ENCODE measurements around the gene SLC41A3. TPM values are rescaled to one million over a fixed set of nuclear protein-coding genes. Genes with fewer than 3 reads are reported as not detected.

Gene SLC41A3
- polyA plus RNA-seq, 3 donors: 2.8 to 18.2 (median 13.6) TPM

DNA sequence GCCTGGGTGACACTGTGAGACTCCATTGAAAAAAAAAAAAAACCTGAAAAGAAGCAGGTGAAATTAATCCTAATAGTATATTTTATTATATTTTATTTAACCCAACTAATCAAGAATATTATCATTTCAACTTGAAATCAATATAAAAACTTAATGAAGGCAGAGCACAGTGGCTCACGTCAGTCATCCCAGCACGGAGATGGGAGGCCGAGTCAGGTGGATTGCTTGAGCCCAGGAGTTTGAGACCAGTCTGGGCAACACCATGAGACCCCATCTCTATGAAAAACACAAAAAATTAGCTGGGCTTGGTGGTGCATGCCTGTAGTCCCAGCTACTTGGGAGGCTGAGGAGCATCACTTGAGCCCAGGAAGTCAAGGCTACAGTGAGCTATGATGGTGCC is 33.3 kb upstream of the SLC41A3 start:
- TF ChIP-seq, protein P1, sequence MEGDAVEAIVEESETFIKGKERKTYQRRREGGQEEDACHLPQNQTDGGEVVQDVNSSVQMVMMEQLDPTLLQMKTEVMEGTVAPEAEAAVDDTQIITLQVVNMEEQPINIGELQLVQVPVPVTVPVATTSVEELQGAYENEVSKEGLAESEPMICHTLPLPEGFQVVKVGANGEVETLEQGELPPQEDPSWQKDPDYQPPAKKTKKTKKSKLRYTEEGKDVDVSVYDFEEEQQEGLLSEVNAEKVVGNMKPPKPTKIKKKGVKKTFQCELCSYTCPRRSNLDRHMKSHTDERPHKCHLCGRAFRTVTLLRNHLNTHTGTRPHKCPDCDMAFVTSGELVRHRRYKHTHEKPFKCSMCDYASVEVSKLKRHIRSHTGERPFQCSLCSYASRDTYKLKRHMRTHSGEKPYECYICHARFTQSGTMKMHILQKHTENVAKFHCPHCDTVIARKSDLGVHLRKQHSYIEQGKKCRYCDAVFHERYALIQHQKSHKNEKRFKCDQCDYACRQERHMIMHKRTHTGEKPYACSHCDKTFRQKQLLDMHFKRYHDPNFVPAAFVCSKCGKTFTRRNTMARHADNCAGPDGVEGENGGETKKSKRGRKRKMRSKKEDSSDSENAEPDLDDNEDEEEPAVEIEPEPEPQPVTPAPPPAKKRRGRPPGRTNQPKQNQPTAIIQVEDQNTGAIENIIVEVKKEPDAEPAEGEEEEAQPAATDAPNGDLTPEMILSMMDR (IDR thresholded peaks at IDR 0.05): no peak
- Histone ChIP-seq H3K9me3 (replicated peaks in 1 of 2; ENCODE audit: control insufficient read depth in 1 of 2, insufficient read depth in 1 of 2, low read length in 2 of 2) (no peaks in the 10 kb centered on the region), H2AFZ (ENCODE audit: insufficient read depth, low read depth, low read length, poor library complexity, severe bottlenecking) (no peak overlapping the region), H3K27me3 (ENCODE audit: control insufficient read depth in 2 of 2, insufficient read depth in 2 of 2, low read length in 2 of 2) (no peaks in the 10 kb centered on the region), H3K4me3 (replicated peaks in 1 of 3; ENCODE audit: low read depth in 2 of 3, low read length in 3 of 3) (no peak overlapping the region), H3K27ac (ENCODE audit: low read depth in 1 of 2, low read length in 2 of 2) (no peak overlapping the region), H3K9ac (ENCODE audit: insufficient read depth, low read length, poor library complexity, severe bottlenecking) (no peak overlapping the region), H3K4me1 (ENCODE audit: control insufficient read depth in 1 of 2, insufficient read depth in 2 of 2, low read length in 2 of 2) (no peaks in the 10 kb centered on the region), H3K36me3 (replicated peaks in 1 of 2; ENCODE audit: control insufficient read depth in 1 of 2, insufficient read depth in 2 of 2, low read length in 2 of 2) (no peaks in the 10 kb centered on the region), H3K4me2 (replicated peaks; ENCODE audit: extremely low read depth, low read length, poor library complexity, severe bottlenecking) (no peak overlapping the region), H4K20me1 (ENCODE audit: insufficient read depth, low read length) (no peaks in the 10 kb centered on the region), H3K79me2 (ENCODE audit: insufficient read depth, low read length) (no peaks in the 10 kb centered on the region)
- Mint-ChIP-seq H3K27me3 (ENCODE audit: low read depth in 3 of 3) (peaks cover 3 to 14% (median 9%) of the 10 kb centered on the region in 3 donors), H3K27ac (no peak overlapping the region), H3K36me3 (no peaks in the 10 kb centered on the region), H3K9me3 (no peaks in the 10 kb centered on the region), H3K4me1 (no peaks in the 10 kb centered on the region), H3K4me3 (no peak overlapping the region)
- DNase-seq: no peak
- intact Hi-C loops (cut with micrococcal nuclease): no loop called here
- WGBS (ENCODE audit: insufficient coverage): 92% methylated on average over 2 of the region's 3 CpGs

DNA sequence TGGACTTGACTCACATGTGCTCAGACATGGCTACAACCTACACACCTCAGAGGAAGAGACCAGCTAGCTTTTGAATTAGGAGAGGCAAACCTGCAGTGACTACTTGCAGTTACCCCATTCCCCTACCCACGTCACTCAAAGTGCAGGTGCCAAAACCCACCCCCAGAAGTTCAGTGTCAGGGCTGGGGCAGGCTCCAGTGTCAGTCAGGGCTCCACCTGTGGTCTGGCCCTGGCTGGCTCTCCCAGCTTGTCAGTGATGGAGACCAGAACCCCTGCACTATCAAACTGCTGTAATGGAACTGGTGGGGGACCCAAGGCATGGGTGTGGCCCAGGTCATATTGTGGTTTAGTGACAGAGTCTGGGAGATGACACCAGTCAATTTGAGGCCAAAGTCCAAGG is 32.6 kb upstream of the SLC41A3 start:
- Histone ChIP-seq H3K27me3 (ENCODE audit: control insufficient read depth in 2 of 2, insufficient read depth in 2 of 2, low read length in 2 of 2) (no peaks in the 10 kb centered on the region), H3K9ac (ENCODE audit: insufficient read depth, low read length, poor library complexity, severe bottlenecking) (no peak overlapping the region), H3K4me2 (replicated peaks; ENCODE audit: extremely low read depth, low read length, poor library complexity, severe bottlenecking) (no peak overlapping the region), H3K36me3 (replicated peaks in 1 of 2; ENCODE audit: control insufficient read depth in 1 of 2, insufficient read depth in 2 of 2, low read length in 2 of 2) (no peaks in the 10 kb centered on the region), H3K4me3 (replicated peaks in 1 of 3; ENCODE audit: low read depth in 2 of 3, low read length in 3 of 3) (no peak overlapping the region), H3K79me2 (ENCODE audit: insufficient read depth, low read length) (no peaks in the 10 kb centered on the region), H2AFZ (ENCODE audit: insufficient read depth, low read depth, low read length, poor library complexity, severe bottlenecking) (no peak overlapping the region), H3K4me1 (ENCODE audit: control insufficient read depth in 1 of 2, insufficient read depth in 2 of 2, low read length in 2 of 2) (no peaks in the 10 kb centered on the region), H4K20me1 (ENCODE audit: insufficient read depth, low read length) (no peaks in the 10 kb centered on the region), H3K9me3 (replicated peaks in 1 of 2; ENCODE audit: control insufficient read depth in 1 of 2, insufficient read depth in 1 of 2, low read length in 2 of 2) (no peaks in the 10 kb centered on the region), H3K27ac (ENCODE audit: low read depth in 1 of 2, low read length in 2 of 2) (no peak overlapping the region)
- intact Hi-C loops (cut with micrococcal nuclease): no loop called here
- Mint-ChIP-seq H3K36me3 (no peaks in the 10 kb centered on the region), H3K4me1 (no peaks in the 10 kb centered on the region), H3K4me3 (no peak overlapping the region), H3K9me3 (no peaks in the 10 kb centered on the region), H3K27ac (no peak overlapping the region), H3K27me3 (ENCODE audit: low read depth in 3 of 3) (peaks cover 3 to 10% (median 9%) of the 10 kb centered on the region in 3 donors)
- DNase-seq: no peak
- WGBS (ENCODE audit: insufficient coverage): 56% methylated on average over 1 of the region's 1 CpG
- TF ChIP-seq, protein P1 (IDR thresholded peaks at IDR 0.05): no peak
